ENCODE measurements around the gene TBC1D3B. TPM values are rescaled to one million over a fixed set of nuclear protein-coding genes. Genes with fewer than 3 reads are reported as not detected.

TBC1D3B gene
- total RNA-seq, 1 donor from 2014 or later, result 2.2 TPM

DNA sequence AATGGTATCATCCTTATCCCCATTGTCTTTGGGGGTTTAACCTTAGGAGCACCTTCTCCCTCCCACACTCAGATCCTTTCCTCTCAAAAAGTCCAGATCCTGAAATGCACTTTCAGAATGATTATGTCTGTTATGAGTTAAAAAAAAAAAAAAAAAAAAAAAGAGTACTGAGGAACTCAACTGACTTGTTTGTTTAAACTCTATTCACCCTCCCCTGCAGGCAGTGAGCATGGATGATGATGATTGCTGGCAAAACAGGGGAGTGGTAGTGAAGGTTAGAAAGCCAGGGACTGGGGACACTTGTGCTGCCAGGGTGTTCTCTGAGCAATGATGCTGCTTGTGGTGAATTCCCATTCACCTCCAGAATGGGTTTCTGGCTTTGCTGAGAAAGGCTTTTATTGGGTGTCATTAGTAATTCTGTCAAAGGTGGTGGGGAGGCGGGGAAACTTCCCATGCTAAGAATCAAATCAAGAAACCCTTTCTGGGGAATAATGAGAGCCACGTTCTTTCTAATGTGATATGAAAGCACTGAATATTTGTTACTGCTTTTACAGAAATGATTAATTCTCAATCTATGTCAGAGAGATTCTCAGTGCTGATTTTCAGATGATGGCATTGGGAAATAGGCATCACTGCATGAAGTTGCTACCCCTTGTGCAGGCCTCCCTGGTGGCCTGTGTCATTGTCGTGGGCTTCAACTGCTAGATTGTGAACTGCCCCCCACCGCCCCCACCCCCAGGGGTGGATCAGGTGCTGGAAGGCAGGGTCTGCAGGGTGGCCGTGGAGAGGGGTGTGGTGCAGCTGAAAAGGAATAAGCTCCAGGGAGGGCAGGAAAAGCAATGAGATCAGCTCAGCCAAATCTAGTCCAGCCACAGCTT lies 58.7 kb downstream of the TBC1D3B start:
- no peak for DNase-seq
- ATAC-seq (ENCODE audit: poor library complexity), result no peak
- intact Hi-C loops (cut with DNase I), result no loop called here

Other genes starting within 250 kb of the TBC1D3B start
- gene RDM1, start 245.9 kb downstream of the TBC1D3B start, total RNA-seq, result not detected
- gene LYZL6, start 232.9 kb downstream of the TBC1D3B start, total RNA-seq, result not detected
- not detected for gene CCL16, start 195.1 kb downstream of the TBC1D3B start, total RNA-seq
- 7.2 TPM for gene CCL14, start 189.9 kb downstream of the TBC1D3B start, total RNA-seq
- not detected for gene CCL15, start 175.1 kb downstream of the TBC1D3B start, total RNA-seq
- gene CCL23, start 158.7 kb downstream of the TBC1D3B start, total RNA-seq, result not detected
- 2.7 TPM for gene CCL18, start 112.4 kb downstream of the TBC1D3B start, total RNA-seq
- gene CCL3, start 86.5 kb downstream of the TBC1D3B start, total RNA-seq, result 0.27 TPM
- gene CCL4, start 72.8 kb downstream of the TBC1D3B start, total RNA-seq, result 0.62 TPM
- gene CCL3L1, start 20.1 kb upstream of the TBC1D3B start, total RNA-seq, result not detected
- gene CCL4L2, start 34.4 kb upstream of the TBC1D3B start, total RNA-seq, result not detected
- 0.30 TPM for gene TBC1D3I, start 87.9 kb upstream of the TBC1D3B start, total RNA-seq
- not detected for gene TBC1D3G, start 147.2 kb upstream of the TBC1D3B start, total RNA-seq
- gene TBC1D3H, start 211.8 kb upstream of the TBC1D3B start, total RNA-seq, result not detected